ENCODE data around the gene HDAC10.

HDAC10 gene, protein sequence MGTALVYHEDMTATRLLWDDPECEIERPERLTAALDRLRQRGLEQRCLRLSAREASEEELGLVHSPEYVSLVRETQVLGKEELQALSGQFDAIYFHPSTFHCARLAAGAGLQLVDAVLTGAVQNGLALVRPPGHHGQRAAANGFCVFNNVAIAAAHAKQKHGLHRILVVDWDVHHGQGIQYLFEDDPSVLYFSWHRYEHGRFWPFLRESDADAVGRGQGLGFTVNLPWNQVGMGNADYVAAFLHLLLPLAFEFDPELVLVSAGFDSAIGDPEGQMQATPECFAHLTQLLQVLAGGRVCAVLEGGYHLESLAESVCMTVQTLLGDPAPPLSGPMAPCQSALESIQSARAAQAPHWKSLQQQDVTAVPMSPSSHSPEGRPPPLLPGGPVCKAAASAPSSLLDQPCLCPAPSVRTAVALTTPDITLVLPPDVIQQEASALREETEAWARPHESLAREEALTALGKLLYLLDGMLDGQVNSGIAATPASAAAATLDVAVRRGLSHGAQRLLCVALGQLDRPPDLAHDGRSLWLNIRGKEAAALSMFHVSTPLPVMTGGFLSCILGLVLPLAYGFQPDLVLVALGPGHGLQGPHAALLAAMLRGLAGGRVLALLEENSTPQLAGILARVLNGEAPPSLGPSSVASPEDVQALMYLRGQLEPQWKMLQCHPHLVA

DNA sequence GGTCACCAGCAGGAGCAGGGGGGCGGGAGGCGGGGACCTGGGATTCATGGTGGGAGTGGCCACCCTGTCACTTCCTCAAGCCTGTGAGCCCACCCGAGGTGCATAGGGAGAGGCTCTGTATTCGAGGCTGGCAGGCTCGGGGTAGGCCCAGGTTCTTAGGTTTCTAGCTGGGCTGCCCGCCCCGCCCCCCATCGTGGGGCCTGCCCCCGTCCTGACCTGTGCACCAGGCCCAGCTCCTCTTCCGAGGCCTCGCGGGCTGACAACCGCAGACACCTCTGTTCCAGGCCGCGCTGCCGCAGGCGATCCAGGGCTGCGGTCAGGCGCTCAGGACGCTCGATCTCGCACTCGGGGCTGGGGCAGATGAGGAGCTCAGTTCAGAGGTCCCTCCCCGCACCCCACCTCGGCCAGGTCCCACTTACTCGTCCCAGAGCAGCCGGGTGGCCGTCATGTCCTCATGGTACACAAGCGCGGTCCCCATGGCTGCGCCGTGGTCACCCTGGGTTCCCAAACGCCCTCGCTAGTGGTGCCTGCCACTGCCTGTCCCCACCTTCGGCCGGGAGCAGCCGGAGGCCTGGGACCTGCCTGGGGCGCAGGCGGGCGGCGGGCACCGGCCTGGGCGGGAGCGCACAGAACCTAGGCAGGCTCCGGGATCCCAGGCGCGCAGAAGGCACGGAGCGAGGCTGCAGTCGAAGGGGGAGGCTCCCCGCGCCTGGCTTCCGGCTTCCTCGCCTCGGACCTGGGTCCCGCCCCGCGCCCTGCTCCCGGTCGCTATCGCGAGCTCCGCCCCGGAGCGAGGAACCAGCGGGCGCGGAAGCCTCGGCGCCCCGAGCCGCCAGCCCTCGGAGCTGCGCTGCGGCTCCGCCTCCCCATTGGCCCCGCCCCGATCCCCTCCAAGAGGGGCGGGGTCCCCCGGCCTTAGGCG is at the start of gene HDAC10:
Gene HDAC10 (minus strand): TSS at position 711 of the 922 bp plus-strand sequence. CDS start 233 bp downstream, at position 478.
- peak; percentile 82 for DNase-seq

DNA sequence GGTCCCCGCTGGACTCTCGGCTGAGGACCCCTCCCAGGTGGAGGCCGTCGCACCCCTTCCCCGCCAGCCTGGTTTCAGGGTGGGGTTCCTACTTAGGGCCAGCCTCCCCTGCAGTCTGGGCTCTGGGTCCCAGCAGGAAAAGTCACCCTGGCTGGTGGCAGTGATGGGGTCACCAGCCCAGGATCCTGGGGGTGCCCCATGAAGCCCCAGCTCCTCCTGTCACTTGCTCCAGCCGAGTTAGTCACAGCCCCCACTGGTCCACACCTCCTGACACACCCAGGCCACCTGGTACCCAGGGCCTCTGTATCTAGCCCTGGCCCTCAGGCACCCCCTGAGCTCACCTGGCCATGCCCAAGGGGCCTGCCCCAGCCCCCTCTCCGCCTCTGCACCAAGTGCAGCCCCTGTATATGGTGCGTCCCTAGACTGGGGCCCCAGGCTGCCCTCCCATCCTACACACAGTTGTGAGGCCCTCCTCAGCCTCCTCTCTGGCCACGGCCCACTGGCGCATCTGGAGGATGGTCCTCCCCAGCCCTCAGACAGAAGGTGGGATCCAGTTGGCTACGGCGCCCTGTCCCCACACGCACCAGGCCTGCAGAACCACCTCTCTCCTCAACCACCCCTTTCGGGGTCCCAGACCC is 49.7 kb upstream of the HDAC10 start:
- no peak for DNase-seq

DNA sequence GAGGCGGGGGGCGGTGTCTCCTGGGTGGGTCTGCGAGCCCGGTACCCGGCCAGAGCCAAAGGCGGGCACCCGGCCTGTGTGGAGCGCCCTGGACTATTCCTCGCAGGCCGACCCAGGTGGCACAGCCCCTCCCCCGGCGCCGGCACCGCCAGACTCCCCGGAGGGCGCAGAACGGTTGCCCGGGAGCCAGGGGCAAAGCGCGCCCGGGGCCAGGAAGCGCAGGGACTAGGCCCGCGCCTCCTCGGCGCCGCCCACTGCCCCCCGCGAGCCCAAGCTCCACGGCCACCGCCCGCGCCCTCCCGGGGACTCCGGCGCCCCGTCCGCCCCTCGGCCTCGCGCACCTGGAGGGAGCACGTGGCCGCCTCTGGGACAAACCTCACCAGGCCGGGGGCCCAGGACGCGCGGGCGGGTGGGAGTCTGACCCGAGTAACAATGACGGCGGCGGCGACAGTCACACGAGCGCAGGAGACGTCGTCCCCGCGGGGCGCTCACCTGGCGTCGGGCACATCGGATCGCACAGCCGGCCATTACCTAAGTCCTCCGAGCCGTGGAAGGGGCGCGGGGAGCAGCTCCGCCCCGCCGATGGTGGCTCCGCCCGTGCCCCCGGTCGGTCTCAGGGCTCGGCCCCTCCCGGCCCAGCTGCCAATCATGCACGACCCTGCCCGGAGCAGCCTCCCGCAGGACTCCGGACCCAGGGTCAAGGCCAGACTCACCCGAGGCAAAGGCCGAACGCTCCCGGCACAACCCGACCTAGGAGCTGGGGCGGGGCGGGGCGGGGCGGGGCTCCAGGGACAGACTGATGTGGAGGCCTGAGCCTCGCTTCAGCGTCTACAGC is 48.9 kb upstream of the HDAC10 start:
- DNase-seq = no peak

DNA sequence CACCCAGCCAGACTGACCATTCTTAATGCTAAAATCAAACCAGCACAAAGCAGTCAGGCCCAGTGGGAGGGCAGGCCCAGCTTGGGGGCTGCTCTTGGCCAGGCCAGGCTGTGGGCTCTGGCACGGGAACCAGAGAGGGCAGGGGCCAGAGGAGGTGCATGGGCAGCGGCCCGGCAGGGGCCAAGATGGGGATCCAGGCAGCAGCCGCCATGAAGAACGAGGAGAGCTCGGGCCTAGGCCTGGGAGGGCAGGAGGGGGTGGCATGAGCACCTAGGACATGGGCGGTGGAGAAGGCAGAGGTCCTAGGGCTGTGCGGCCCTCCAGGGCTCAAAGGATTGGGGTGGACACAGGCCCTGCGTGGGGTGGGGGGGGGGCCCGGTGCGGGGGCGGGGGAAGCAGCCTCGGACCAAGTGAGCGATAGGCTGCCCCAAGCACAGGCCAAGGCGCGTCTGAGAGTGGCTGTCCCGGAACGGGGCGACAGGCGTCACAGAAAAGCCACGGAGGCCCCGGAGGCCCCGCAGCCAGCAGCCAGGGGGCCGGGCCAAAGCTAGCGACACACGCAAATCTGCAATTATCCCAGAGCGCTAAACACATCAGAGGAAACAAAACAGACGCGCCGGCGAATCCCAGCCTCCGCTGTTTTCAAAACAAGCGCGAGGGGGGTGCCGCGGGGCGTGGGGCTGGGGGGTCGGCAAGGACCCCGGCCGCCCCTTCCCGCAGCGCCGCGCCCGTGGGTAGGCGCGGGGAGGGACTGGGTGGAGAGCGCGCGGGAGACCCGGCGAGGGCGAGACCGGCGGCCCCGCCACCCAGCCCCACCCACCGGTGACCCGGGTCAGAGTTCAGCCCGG is 48.1 kb upstream of the HDAC10 start:
- no peak for DNase-seq

DNA sequence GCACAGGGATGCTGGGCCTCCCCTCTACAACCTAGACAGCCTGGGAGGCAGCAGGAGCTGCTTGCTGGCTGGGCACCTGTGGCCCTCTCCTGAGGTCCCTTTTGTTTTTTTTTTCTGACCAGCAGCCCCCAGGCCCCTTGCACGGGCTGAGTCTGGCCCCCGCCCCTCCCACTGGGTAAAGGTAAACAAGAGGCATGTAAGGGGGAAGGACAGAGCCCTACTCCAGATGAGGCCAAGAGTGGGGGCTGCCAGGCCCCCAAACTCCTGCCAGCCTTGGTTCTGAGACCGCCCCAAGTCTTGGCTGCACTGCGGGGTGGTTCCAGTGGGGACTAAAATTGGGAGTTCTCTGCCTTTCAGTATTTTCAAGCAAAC is 47.2 kb upstream of the HDAC10 start:
- DNase-seq = no peak

DNA sequence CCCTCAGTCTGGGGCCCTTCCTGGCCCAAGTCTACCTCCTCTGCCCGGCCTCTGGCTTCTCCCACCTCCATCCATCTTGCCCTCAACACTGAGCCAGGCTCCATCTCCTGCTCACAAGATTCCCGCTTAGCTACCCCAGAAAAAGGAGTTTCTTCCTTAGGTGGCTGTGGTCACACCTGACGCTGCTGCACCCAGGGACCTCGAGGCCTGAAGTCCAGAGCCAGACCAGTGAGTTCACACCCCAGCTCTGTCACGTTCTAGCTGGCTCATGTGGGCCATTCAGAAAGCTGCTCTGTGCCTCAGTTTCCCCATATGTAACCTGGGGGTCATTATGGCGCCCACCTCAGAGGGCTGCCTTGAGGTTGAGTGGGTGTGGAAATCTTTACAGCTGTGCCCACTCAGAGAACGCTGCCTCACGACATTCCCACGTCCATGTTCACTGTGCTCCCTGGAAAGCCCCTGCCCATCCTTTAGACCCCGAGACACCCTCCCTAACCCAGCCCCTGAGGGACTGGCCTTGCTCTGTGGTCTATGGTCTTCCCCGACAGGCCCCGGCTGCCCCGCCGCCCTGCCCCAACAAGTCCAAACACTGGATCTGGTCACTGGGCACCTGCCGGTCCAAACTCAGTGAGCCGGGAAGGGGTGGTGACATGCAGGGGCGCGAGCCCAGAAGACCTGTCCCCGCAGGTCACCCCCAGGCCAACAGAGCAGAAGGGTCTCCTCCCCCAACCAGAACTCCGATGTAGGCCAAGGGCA is 46.6 kb upstream of the HDAC10 start:
- DNase-seq = no peak

- DNase-seq = no peak
These were observed 45.8 kb upstream of the HDAC10 start for GRCh38 chr22:50296658-50297490.

- DNase-seq = no peak
These were observed 43.2 kb upstream of the HDAC10 start for GRCh38 chr22:50294319-50294656.

- DNase-seq = no peak
These were observed 42.6 kb upstream of the HDAC10 start for GRCh38 chr22:50293441-50294318.

DNA sequence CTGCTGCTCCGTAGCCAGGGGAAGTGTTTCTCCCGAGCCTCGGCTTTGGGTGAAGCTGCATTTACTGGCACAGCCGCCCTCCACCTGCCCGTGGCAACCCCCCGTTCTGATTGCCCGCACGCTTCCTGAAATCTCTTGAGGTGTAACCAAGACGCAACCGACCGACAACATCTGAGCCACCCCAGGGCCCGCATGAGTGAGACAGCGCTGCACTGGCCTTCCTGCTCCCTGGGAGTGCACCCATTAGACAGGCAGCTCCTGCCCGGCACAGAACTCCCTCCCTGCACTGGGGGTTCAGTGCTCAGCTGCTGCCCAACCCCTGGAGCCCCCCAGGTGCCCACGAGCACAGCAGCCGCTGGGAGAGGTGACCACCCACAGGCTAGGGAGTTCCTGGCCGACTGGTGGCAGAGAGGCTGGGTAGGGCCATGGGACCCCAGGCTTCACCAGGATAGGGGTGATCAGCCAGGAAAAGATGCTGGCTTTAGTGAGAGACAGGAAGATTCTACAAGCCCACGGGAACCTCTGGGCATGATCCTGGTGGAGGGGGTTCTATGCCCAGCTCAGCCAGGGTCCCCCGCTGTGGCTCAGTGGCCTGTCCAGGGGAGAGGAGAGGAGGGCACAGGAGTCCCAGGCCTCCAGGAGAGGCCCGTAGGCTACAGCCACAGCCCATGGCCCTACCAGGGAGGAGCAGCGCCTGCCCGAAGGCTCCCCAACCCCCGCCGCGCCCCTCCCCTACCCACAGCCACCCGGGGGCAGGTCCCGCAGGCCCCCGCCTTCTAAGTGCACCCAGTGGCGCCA is 41.8 kb upstream of the HDAC10 start:
- no peak for DNase-seq

DNA sequence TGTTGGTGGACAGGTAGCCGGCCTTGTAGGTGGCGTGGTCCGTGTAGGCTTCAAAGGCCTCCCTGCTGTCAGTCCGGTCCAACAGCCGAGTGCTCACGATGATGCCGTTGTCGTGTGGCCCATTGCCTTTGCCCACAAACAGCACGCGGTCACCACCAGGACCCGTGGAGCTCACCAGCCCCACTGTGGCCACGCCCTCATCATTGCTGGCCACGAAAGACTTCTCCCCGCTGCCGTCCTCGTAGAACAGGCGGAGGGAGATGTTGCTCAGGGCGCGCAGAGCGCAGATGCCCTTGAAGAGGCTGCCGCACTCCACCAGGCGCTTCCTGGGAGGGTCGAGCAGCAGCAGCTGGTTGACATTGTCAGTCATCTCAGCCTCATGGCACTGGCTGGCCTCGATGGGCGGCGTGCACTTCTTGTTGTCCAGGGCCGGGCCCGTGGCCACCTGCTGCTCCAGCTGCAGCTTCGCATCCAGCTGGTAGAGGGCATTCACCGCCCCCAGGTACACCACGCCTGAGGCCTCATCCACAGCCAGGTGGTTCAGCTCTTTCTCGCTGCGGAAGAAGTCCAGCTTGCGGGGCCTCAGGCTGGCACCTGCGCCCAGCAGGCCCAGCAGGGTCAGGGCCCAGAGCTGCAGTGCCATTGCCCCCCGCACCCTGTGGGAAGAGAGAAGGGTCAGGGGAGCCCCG is 39.0 kb upstream of the HDAC10 start:
- no peak for DNase-seq

GRCh38 chr22:50289151-50289941 is 38.3 kb upstream of the HDAC10 start:
- no peak for DNase-seq

GRCh38 chr22:50287731-50288130 is 36.7 kb upstream of the HDAC10 start:
- no peak for DNase-seq

- DNase-seq = no peak
These were observed 35.7 kb upstream of the HDAC10 start for GRCh38 chr22:50286701-50287318.

DNA sequence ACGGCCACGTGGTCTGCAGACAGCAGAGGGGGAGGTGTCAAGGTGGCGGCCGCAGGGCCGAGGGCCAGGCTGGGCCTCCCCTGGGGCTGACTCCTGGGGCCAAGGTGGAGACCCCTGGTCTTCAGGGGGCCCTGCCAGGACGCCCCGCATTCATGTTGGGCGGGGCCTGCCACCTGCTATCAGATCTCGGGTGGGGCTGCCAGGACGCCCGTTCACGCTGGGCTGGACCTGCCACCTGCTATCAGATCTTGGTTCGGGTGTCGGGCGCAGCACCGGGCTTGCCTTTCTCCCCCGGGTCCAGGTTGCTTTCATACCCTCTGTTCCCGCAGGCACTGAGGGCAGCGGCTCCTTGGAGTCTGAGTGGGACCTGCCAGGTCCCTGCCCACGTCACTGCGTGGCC is 35.2 kb upstream of the HDAC10 start:
- DNase-seq = no peak
